ENCODE results near the gene MVB12B. TPM values are rescaled to one million over a fixed set of nuclear protein-coding genes. Genes with fewer than 3 reads are reported as not detected.

The MVB12B gene
- total and polyA plus RNA-seq, 2 of the 4 experiments (the other 2 are of a cell fraction) = 2.0 to 4.0 TPM

DNA sequence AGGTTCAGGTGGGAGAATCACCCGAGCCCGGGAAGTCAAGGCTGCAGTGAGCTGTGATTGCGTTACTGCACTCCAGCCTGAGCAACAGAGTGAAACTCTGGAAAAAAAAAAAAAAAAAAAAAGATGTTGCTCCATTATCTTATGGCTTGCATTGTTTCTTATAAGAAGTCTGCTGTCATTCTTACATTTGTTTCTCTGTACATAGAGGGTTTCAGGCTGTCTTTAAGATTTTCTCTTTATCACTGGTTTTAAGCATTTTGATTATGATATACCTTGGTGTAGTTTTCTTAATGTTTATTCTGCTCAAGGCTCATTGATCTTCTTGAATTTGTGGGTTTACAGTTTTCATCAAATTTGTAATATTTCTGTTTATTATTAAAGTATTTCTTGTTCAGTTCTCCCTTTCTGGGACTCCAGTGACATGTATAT lies 35.2 kb downstream of the MVB12B start:
- Histone ChIP-seq H3K23ac (ENCODE audit: low read depth, low read length) (no peak overlapping the region), H4K20me1 (ENCODE audit: insufficient read depth, low read length) (no peaks in the 10 kb centered on the region; the same call in 1 of the 2 replicates), H3K36me3 (ENCODE audit: control insufficient read depth, insufficient read depth, low read length) (no peaks in the 10 kb centered on the region), H3K56ac (ENCODE audit: extremely low read depth, insufficient read depth, low read length) (no peak overlapping the region), H3K9me3 (ENCODE audit: control insufficient read depth, insufficient read depth, low read length) (peaks cover 4% of the 10 kb centered on the region), H3K4me2 (ENCODE audit: low read depth, low read length) (no peak overlapping the region), H3K27ac (ENCODE audit: insufficient read depth, low read length) (no peak overlapping the region), H3K9me1 (ENCODE audit: insufficient read depth, low read length) (peaks cover 3% of the 10 kb centered on the region), H2AK9ac (replicated peaks; ENCODE audit: low read depth, low read length, poor library complexity) (no peak overlapping the region), H3K9ac (ENCODE audit: low read depth, low read length) (no peak overlapping the region), H2BK120ac (ENCODE audit: low read depth, low read length) (no peak overlapping the region), H3K14ac (replicated peaks; ENCODE audit: low read depth, low read length) (no peak overlapping the region), H2BK15ac (ENCODE audit: low read depth, low read length) (no peak overlapping the region), H3K4me1 (ENCODE audit: control insufficient read depth, insufficient read depth, low read length) (0 out of 2 replicates have a peak, but pooled peaks cover 3% of the 10 kb centered on the region), H3K79me1 (ENCODE audit: low read depth in 1 of 2, low read length in 2 of 2) (peaks cover 4 to 12% of the 10 kb centered on the region in 2 experiments; a peak in 3 of 4 replicates), H4K8ac (ENCODE audit: low read depth in 2 of 2, low read length in 2 of 2) (no peak overlapping the region), H4K91ac (ENCODE audit: insufficient read depth, low read depth, low read length) (no peak overlapping the region), H3K4me3 (ENCODE audit: insufficient read depth, low read depth, low read length) (no peak overlapping the region), H2BK20ac (ENCODE audit: low read depth, low read length) (no peak overlapping the region), H3K18ac (ENCODE audit: low read depth, low read length) (no peak overlapping the region), H2AFZ (replicated peaks; ENCODE audit: low read length, poor library complexity) (no peak overlapping the region), H2BK5ac (ENCODE audit: low read depth, low read length, poor library complexity, severe bottlenecking) (no peak overlapping the region), H3K4ac (ENCODE audit: low read depth, low read length) (no peak overlapping the region), H3K27me3 (ENCODE audit: control insufficient read depth, insufficient read depth, low read length) (no peaks in the 10 kb centered on the region), H4K5ac (ENCODE audit: low read depth, low read length) (no peak overlapping the region), H2AK5ac (ENCODE audit: low read depth, low read length) (no peak overlapping the region)
- DNase-seq (no peak), ATAC-seq (ENCODE audit: low read depth) (no peak)
- intact Hi-C loops (cut with micrococcal nuclease) (no loop called here), in situ Hi-C loops (cut with MboI; ENCODE audit: low sequenced_read_pairs) (no loop called here), dilution Hi-C loops (cut with HindIII; ENCODE audit: low sequenced_read_pairs, unreplicated experiment) (no loop called here)
- TF ChIP-seq, protein P1, sequence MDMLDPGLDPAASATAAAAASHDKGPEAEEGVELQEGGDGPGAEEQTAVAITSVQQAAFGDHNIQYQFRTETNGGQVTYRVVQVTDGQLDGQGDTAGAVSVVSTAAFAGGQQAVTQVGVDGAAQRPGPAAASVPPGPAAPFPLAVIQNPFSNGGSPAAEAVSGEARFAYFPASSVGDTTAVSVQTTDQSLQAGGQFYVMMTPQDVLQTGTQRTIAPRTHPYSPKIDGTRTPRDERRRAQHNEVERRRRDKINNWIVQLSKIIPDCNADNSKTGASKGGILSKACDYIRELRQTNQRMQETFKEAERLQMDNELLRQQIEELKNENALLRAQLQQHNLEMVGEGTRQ (IDR thresholded peaks at IDR 0.05; ENCODE audit: low read depth, low read length) = no peak
- TF ChIP-seq SMC3 (IDR thresholded peaks at IDR 0.05; ENCODE audit: low read depth, low read length) (no peak), NFE2L2 (IDR thresholded peaks at IDR 0.05; ENCODE audit: low read depth, low read length) (no peak), RAD21 (IDR thresholded peaks at IDR 0.05; ENCODE audit: low read length) (no peak), MAZ (IDR thresholded peaks at IDR 0.05; ENCODE audit: borderline replicate concordance, low read depth, low read length) (no peak), MAFK (IDR thresholded peaks at IDR 0.05; ENCODE audit: low read depth, low read length) (no peak), BHLHE40 (IDR thresholded peaks at IDR 0.05; ENCODE audit: low read depth, low read length) (no peak), POLR2A (IDR thresholded peaks at IDR 0.05; ENCODE audit: low read depth, low read length) (no peak), CHD1 (IDR thresholded peaks at IDR 0.05; ENCODE audit: low read depth, low read length) (no peak), FOS (IDR thresholded peaks at IDR 0.05; ENCODE audit: low read depth, low read length) (no peak), MXI1 (IDR thresholded peaks at IDR 0.05; ENCODE audit: borderline replicate concordance, low read depth, low read length) (no peak), CEBPB (IDR thresholded peaks at IDR 0.05; ENCODE audit: low read depth, low read length) (no peak), RCOR1 (IDR thresholded peaks at IDR 0.05; ENCODE audit: insufficient replicate concordance, low read length) (no peak), RFX5 (IDR thresholded peaks at IDR 0.05; ENCODE audit: low read depth, low read length) (no peak)
- TF ChIP-seq, protein P2, sequence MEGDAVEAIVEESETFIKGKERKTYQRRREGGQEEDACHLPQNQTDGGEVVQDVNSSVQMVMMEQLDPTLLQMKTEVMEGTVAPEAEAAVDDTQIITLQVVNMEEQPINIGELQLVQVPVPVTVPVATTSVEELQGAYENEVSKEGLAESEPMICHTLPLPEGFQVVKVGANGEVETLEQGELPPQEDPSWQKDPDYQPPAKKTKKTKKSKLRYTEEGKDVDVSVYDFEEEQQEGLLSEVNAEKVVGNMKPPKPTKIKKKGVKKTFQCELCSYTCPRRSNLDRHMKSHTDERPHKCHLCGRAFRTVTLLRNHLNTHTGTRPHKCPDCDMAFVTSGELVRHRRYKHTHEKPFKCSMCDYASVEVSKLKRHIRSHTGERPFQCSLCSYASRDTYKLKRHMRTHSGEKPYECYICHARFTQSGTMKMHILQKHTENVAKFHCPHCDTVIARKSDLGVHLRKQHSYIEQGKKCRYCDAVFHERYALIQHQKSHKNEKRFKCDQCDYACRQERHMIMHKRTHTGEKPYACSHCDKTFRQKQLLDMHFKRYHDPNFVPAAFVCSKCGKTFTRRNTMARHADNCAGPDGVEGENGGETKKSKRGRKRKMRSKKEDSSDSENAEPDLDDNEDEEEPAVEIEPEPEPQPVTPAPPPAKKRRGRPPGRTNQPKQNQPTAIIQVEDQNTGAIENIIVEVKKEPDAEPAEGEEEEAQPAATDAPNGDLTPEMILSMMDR (conservative IDR thresholded peaks at IDR 0.05; ENCODE audit: low read depth, low read length) = no peak
- TF ChIP-seq, protein P3, sequence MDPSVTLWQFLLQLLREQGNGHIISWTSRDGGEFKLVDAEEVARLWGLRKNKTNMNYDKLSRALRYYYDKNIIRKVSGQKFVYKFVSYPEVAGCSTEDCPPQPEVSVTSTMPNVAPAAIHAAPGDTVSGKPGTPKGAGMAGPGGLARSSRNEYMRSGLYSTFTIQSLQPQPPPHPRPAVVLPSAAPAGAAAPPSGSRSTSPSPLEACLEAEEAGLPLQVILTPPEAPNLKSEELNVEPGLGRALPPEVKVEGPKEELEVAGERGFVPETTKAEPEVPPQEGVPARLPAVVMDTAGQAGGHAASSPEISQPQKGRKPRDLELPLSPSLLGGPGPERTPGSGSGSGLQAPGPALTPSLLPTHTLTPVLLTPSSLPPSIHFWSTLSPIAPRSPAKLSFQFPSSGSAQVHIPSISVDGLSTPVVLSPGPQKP (IDR thresholded peaks at IDR 0.05; ENCODE audit: borderline replicate concordance, low read depth, low read length) = no peak
- ChIA-PET POLR2A (ENCODE audit: unreplicated experiment) (no interaction called here), CTCF (no interaction called here)
- no CpG with 5 or more reads among the region's 3 CpGs for WGBS, 2 experiments (ENCODE audit: extremely low coverage in 2 of 2, insufficient read length in 1 of 2)
- no TSS peak for BruUV-seq (replicated peaks)
